ENCODE measurements around the gene ALDH1L1.

ALDH1L1 gene

GRCh38 chr3:126118591-126118990 lies 61.8 kb downstream of the ALDH1L1 start:
- DNase-seq (ENCODE audit: low spot score): no peak

- DNase-seq (ENCODE audit: low spot score): no peak
Measured at GRCh38 chr3:126117786-126118185, 62.6 kb downstream of the ALDH1L1 start.

GRCh38 chr3:126117212-126117611 lies 63.2 kb downstream of the ALDH1L1 start:
- no peak for DNase-seq (ENCODE audit: low spot score)

GRCh38 chr3:126116526-126116925 lies 63.9 kb downstream of the ALDH1L1 start:
- DNase-seq (ENCODE audit: low spot score): no peak

- DNase-seq (ENCODE audit: low spot score): no peak
Measured at GRCh38 chr3:126114443-126115386, 65.7 kb downstream of the ALDH1L1 start.

- DNase-seq (ENCODE audit: low spot score): no peak
Measured at GRCh38 chr3:126113733-126114442, 66.5 kb downstream of the ALDH1L1 start.

GRCh38 chr3:126113238-126113555 lies 67.2 kb downstream of the ALDH1L1 start:
- no peak for DNase-seq (ENCODE audit: low spot score)

- no peak for DNase-seq (ENCODE audit: low spot score)
Measured at GRCh38 chr3:126112531-126113237, 67.7 kb downstream of the ALDH1L1 start.

GRCh38 chr3:126111566-126112475 lies 68.6 kb downstream of the ALDH1L1 start:
- no peak for DNase-seq (ENCODE audit: low spot score)

- no peak for DNase-seq (ENCODE audit: low spot score)
Measured at GRCh38 chr3:126111126-126111551, 69.2 kb downstream of the ALDH1L1 start.

- no peak for DNase-seq (ENCODE audit: low spot score)
Measured at GRCh38 chr3:126110431-126111125, 69.8 kb downstream of the ALDH1L1 start.

- no peak for DNase-seq (ENCODE audit: low spot score)
Measured at GRCh38 chr3:126109880-126110235, 70.5 kb downstream of the ALDH1L1 start.

- DNase-seq (ENCODE audit: low spot score): no peak
Measured at GRCh38 chr3:126109146-126109879, 71.1 kb downstream of the ALDH1L1 start.

GRCh38 chr3:126108676-126109050 lies 71.7 kb downstream of the ALDH1L1 start:
- DNase-seq (ENCODE audit: low spot score): no peak

GRCh38 chr3:126107957-126108675 lies 72.3 kb downstream of the ALDH1L1 start:
- DNase-seq (ENCODE audit: low spot score): no peak

- DNase-seq (ENCODE audit: low spot score): no peak
Measured at GRCh38 chr3:126107203-126107939, 73.0 kb downstream of the ALDH1L1 start.

GRCh38 chr3:126106336-126107202 lies 73.8 kb downstream of the ALDH1L1 start:
- DNase-seq (ENCODE audit: low spot score): no peak

- no peak for DNase-seq (ENCODE audit: low spot score)
Measured at GRCh38 chr3:126105691-126106187, 74.6 kb downstream of the ALDH1L1 start.
